Osteoblast (primary cell): ENCODE results near the gene FAM177A1. TPM values are rescaled to one million over a fixed set of nuclear protein-coding genes. Genes with fewer than 3 reads are reported as not detected.
A peak's percentile ranks its signal among the peaks of the same experiment; 100 is the strongest.

Experiments used
- DNase-seq: peaks from one replicate; pipeline ENCODE4 v3.0.0; 2011; ENCODE audit warnings: low spot score, mixed read lengths; ENCODE audit not compliant: insufficient read length; ENCODE audit errors: missing footprints
- H2AFZ ChIP-seq: 2 replicates; pipeline ENCODE4 v1.6.0; 2011; ENCODE audit warnings: mild to moderate bottlenecking, low read length
- H3K27ac ChIP-seq: 2 replicates; pipeline ENCODE4 v1.5.1; 2011; ENCODE audit warnings: mild to moderate bottlenecking, low read depth, low read length, moderate library complexity
- H3K27me3 ChIP-seq: 2 replicates; pipeline ENCODE4 v1.6.0; 2012; ENCODE audit warnings: mild to moderate bottlenecking, control low read depth, inconsistent platforms, low read length, moderate library complexity; ENCODE audit not compliant: insufficient read depth
- H3K36me3 ChIP-seq: 2 replicates; pipeline ENCODE4 v1.5.1; 2011; ENCODE audit warnings: mild to moderate bottlenecking, low read length, control low read depth, moderate library complexity; ENCODE audit not compliant: insufficient read depth
- H3K4me1 ChIP-seq: 2 replicates; pipeline ENCODE4 v1.5.1; 2011; ENCODE audit warnings: mild to moderate bottlenecking, low read length, control low read depth, moderate library complexity; ENCODE audit not compliant: insufficient read depth
- H3K4me2 ChIP-seq: 2 replicates; pipeline ENCODE4 v1.6.0; 2011; ENCODE audit warnings: mild to moderate bottlenecking, low read length; ENCODE audit not compliant: insufficient read depth
- H3K4me3 ChIP-seq: fragments of 200-600 bp; sonication (generic); 3 replicates; pipeline ENCODE4 v1.5.1; 2012; ENCODE audit warnings: mild to moderate bottlenecking, low read length, inconsistent platforms; ENCODE audit not compliant: insufficient read depth
- H3K79me2 ChIP-seq: 2 replicates; pipeline ENCODE4 v1.6.0; 2012; ENCODE audit warnings: mild to moderate bottlenecking, low read length, control low read depth, inconsistent platforms; ENCODE audit not compliant: insufficient read depth
- H3K9me3 ChIP-seq: 2 replicates; pipeline ENCODE4 v1.5.1; 2011; ENCODE audit warnings: low read depth, low read length, control low read depth
- H4K20me1 ChIP-seq: 2 replicates; pipeline ENCODE4 v1.6.0; 2012; ENCODE audit warnings: mild to moderate bottlenecking, low read length, control low read depth; ENCODE audit not compliant: insufficient read depth
- total RNA-seq: library from RNA; depleted of rRNA; stranded (reverse); fragments of >200 nt; gene quantifications from 2 replicates; pipeline ENCODE4 v1.2.3, GENCODE V29; 2012
- TF ChIP-seq, protein P1 (sequence below): IDR thresholded peaks from 2 replicates; pipeline ENCODE4 v1.5.1; 2011; ENCODE audit warnings: mild to moderate bottlenecking, low read depth, low read length, moderate library complexity; ENCODE audit errors: extremely low read depth

FAM177A1 gene
- total RNA-seq, 1 donor, result 30.0 TPM

DNA sequence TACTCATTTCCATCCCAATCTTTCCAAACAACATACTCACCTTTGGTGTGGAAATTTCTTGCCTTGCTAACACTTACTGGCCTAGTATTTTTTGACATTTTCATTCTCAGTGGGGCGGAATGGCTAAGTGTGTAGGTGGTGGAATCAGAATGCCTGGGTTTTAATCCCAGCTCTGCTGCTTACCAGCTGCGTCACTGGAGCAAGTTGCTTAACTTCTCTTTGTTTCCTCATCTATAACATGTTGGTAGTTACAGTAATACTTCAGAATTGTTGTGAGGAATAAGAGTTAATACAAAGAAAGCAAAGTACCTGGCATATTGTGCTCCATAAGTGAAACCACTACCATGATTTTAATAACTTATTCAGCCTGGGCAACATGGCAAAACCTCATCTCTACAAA is 3.0 kb upstream of the FAM177A1 start:
- peaks cover 15% of the 10 kb centered on the region for H3K79me2 ChIP-seq
- H3K27ac ChIP-seq, result no peak overlapping the region
- H2AFZ ChIP-seq, result no peak overlapping the region
- no peaks in the 10 kb centered on the region for H4K20me1 ChIP-seq
- H3K27me3 ChIP-seq, result no peaks in the 10 kb centered on the region
- DNase-seq, result no peak
- no peaks in the 10 kb centered on the region for H3K36me3 ChIP-seq
- H3K4me1 ChIP-seq, result peaks cover 5% of the 10 kb centered on the region
- H3K4me3 ChIP-seq, result no peak overlapping the region
- no peaks in the 10 kb centered on the region for H3K9me3 ChIP-seq
- no peak overlapping the region for H3K4me2 ChIP-seq
- TF ChIP-seq, protein P1, sequence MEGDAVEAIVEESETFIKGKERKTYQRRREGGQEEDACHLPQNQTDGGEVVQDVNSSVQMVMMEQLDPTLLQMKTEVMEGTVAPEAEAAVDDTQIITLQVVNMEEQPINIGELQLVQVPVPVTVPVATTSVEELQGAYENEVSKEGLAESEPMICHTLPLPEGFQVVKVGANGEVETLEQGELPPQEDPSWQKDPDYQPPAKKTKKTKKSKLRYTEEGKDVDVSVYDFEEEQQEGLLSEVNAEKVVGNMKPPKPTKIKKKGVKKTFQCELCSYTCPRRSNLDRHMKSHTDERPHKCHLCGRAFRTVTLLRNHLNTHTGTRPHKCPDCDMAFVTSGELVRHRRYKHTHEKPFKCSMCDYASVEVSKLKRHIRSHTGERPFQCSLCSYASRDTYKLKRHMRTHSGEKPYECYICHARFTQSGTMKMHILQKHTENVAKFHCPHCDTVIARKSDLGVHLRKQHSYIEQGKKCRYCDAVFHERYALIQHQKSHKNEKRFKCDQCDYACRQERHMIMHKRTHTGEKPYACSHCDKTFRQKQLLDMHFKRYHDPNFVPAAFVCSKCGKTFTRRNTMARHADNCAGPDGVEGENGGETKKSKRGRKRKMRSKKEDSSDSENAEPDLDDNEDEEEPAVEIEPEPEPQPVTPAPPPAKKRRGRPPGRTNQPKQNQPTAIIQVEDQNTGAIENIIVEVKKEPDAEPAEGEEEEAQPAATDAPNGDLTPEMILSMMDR, result no peak

DNA sequence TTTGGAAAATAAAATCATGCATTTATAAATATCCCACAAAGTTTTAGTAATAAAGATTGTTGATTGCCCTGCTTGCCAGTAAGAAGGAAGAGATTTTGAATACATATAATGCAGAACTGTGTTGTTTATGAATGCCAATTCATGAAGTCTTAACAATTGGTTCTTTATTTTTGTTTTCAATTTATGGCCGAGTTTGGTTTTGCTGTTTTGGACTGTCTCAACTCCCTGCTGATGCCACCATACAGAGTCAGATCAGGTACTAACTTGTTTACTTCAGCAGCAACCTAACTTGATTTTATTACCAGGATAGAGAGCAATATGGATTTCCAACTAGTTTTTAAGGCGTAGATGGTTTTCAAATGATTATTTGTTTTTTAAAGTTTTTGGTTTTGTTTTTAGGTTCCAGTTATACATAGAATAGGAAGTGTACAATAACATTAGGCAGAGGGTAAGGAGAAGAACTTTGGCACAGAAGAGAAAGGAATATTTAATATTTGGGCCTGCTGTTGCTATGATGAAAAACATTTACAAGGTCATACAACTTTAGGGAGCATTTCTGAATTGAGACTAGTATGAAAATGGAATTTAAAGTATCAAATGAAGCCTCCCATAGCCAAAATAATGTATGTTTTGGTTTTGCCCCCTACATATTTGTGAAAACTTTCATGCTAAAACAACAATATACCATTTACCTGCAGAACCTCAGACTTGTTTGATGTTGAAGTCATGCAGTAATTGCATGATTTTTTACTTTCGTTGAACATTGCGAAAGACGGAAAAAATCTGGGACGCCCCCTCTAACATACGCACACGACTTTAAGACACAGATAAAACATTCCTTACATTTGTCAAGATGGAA is 904 bp upstream of the FAM177A1 start:
- H4K20me1 ChIP-seq, result no peaks in the 10 kb centered on the region
- TF ChIP-seq, protein P1, result no peak
- peaks cover 6% of the 10 kb centered on the region for H3K4me1 ChIP-seq
- H3K4me2 ChIP-seq, result peak overlapping the region; percentile 88
- H3K79me2 ChIP-seq, result peaks cover 27% of the 10 kb centered on the region
- peak overlapping the region; percentile 89 for H3K4me3 ChIP-seq
- H3K27me3 ChIP-seq, result no peaks in the 10 kb centered on the region
- peak overlapping the region; percentile 98 for H3K27ac ChIP-seq
- no peaks in the 10 kb centered on the region for H3K9me3 ChIP-seq
- H3K36me3 ChIP-seq, result peaks cover 6% of the 10 kb centered on the region
- peak overlapping the region; percentile 91 for H2AFZ ChIP-seq
- peak; percentile 87 for DNase-seq

DNA sequence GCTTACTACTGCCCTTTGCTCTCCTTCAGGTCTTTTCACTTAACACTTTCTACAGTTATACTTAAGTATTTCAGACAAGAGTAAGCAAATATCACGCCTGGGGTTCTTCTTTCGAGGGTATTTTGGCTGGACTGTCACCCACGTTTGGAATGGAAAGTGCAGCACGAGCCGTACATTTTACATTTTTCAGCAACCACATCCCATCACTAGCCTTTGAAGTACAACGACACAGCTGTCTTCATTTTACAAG is 349 bp upstream of the FAM177A1 start:
- Histone ChIP-seq H3K79me2 (peaks cover 27% of the 10 kb centered on the region), H3K4me3 (peak overlapping the region; percentile 89), H3K27ac (peak overlapping the region; percentile 98), H4K20me1 (no peaks in the 10 kb centered on the region), H3K4me1 (peaks cover 12% of the 10 kb centered on the region), H3K27me3 (no peaks in the 10 kb centered on the region), H2AFZ (peak overlapping the region; percentile 91), H3K36me3 (peaks cover 6% of the 10 kb centered on the region), H3K9me3 (no peaks in the 10 kb centered on the region), H3K4me2 (peak overlapping the region; percentile 88)
- TF ChIP-seq, protein P1, result no peak
- DNase-seq, result no peak

DNA sequence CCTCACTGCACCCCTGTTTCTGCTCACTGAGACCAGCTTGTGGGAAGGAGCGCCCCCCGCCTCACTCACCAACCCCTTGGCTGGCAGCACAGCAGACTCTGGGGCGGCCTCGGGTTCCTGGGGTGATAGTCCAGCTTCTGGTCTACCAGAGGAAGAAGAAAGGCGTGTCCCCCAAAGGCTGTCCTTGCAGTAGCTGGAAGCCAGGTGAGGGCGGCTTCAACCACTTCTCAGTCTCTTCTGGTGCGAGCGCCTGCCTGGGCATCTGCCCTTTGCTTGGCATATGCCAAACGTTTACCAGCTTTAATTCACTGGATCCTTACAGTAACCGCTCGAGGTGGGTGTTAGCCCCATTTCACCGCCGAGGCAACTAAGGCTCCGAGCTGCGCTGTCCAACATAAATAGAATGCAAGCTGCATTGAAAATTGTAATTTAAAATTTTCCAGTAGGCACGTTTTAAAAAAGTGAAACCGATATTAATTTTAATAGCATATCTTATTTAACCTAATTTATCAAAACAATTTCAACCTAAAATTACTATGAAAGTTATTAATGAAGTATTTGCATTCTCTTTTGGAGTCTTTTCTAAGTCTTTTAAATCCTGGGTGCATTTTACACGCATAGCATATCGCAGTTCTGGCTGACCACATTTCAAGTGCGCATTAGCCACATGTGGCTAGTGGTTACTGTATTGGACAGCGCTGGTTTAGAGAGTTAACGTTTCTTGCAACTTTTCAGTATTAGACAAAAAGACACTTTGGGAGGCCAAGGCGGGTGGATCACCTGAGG is 872 bp downstream of the FAM177A1 start:
- peaks cover 6% of the 10 kb centered on the region for H3K36me3 ChIP-seq
- DNase-seq, result peak; percentile 51
- H3K27ac ChIP-seq, result peak overlapping the region; percentile 87

More for the DNA sequence above, 872 bp downstream of the FAM177A1 start:
- no peaks in the 10 kb centered on the region for H3K9me3 ChIP-seq
- no peaks in the 10 kb centered on the region for H3K27me3 ChIP-seq
- H3K79me2 ChIP-seq, result peaks cover 28% of the 10 kb centered on the region
- peaks cover 14% of the 10 kb centered on the region for H3K4me1 ChIP-seq
- H4K20me1 ChIP-seq, result no peaks in the 10 kb centered on the region
- TF ChIP-seq, protein P1, result no peak
- peak overlapping the region; percentile 94 for H2AFZ ChIP-seq
- H3K4me2 ChIP-seq, result peak overlapping the region; percentile 95
- H3K4me3 ChIP-seq, result peak overlapping the region; percentile 89
